ENCODE measurements around the gene ZDHHC7. TPM values are rescaled to one million over a fixed set of nuclear protein-coding genes. Genes with fewer than 3 reads are reported as not detected.
A peak's percentile ranks its signal among the peaks of the same experiment; 100 is the strongest.

The ZDHHC7 gene
- total RNA-seq, 1 experiment from 2014 or later, result 39.9 TPM

DNA sequence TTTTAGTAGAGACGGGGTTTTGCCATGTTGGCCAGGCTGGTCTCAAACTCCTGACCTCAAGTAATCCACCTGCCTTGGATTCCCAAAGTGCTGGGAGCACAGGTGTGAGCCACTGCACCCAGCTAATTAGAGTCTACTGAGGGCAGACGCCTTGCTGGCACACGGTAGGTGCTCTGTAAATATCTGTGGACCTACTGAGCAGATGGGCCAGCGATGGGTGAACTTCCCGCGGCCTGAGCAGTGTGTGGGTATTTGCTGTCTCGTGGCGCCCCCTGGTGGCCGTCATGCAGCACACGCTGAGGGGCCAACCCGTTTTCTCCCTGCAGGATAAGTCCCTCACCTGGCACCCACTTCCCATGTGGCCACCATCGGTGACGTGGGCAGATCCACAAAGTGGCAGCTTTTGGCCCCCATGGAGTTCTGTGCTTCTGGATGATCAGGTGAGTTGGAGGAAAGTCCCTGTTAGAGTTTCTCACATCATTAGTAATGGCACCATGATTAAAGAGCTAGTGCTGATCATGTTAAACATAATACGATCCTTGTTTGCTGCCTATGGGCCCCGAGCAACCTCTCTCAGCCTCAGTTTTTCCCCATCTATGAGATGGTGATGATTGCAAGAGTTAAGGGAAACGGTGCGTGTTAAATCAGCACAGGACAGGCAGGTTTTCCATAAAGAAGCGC is 40.7 kb downstream of the ZDHHC7 start:
- TF ChIP-seq, protein P1, sequence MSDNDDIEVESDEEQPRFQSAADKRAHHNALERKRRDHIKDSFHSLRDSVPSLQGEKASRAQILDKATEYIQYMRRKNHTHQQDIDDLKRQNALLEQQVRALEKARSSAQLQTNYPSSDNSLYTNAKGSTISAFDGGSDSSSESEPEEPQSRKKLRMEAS (IDR thresholded peaks at IDR 0.05), result 0 out of 2 replicates have a peak, but pooled peaks have one; percentile 32
- TF ChIP-seq, protein P2, sequence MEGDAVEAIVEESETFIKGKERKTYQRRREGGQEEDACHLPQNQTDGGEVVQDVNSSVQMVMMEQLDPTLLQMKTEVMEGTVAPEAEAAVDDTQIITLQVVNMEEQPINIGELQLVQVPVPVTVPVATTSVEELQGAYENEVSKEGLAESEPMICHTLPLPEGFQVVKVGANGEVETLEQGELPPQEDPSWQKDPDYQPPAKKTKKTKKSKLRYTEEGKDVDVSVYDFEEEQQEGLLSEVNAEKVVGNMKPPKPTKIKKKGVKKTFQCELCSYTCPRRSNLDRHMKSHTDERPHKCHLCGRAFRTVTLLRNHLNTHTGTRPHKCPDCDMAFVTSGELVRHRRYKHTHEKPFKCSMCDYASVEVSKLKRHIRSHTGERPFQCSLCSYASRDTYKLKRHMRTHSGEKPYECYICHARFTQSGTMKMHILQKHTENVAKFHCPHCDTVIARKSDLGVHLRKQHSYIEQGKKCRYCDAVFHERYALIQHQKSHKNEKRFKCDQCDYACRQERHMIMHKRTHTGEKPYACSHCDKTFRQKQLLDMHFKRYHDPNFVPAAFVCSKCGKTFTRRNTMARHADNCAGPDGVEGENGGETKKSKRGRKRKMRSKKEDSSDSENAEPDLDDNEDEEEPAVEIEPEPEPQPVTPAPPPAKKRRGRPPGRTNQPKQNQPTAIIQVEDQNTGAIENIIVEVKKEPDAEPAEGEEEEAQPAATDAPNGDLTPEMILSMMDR (IDR thresholded peaks at IDR 0.05 in 2 of 3, conservative IDR thresholded peaks at IDR 0.05 in 1 of 3; ENCODE audit: borderline replicate concordance in 1 of 3, insufficient read depth in 1 of 3, low read depth in 2 of 3, low read length in 2 of 3), result peak; percentile 95 to 99 (median 98)
- TF ChIP-seq ELF1 (IDR thresholded peaks at IDR 0.05; ENCODE audit: borderline replicate concordance, low read depth) (no peak), RAD21 (IDR thresholded peaks at IDR 0.05; ENCODE audit: low read depth) (peak; percentile 100), YY1 (IDR thresholded peaks at IDR 0.05; ENCODE audit: extremely low read depth, insufficient replicate concordance, low read depth, low read length) (peak; percentile 28)
- POLR2A ChIA-PET, result interaction anchor here (0.9 kb wide), 1 partner anchor 218 kb away, joined by 3 read pairs; no protein-coding TSS in a partner anchor
- peaks cover 0 to 16% of the 10 kb centered on the region in 2 experiments; a peak in 2 of 4 replicates for H3K4me1 ChIP-seq (ENCODE audit: control insufficient read depth in 1 of 2, insufficient read depth in 2 of 2, low read length in 2 of 2)
- DNase-seq (ENCODE audit: low read depth, low spot score), result peak; percentile 77
- H3K9me3 ChIP-seq (ENCODE audit: control insufficient read depth in 1 of 2, insufficient read depth in 1 of 2, low read depth in 1 of 2, low read length in 2 of 2), result peaks cover 0 to 6% of the 10 kb centered on the region in 2 experiments; a peak in 1 of 4 replicates
- CTCF ChIA-PET, result interaction anchor here (0.8 to 6.0 kb wide), 24 partner anchors 9 to 464 kb away, joined by 3 to 49 read pairs (median 6); partner anchors contain the start of gene KIAA0513
- RAD21 ChIA-PET (ENCODE audit: low non-redundant PET in 1 of 2, low total read pairs in 2 of 2, uncharacterized antibody in 2 of 2, unreplicated experiment in 2 of 2), result interaction anchor here (0.7 to 2.4 kb wide), 5 partner anchors 44 to 233 kb away, joined by 3 to 9 read pairs (median 4); no protein-coding TSS in a partner anchor
- no peak overlapping the region for H3K4me3 ChIP-seq (replicated peaks in 1 of 2; ENCODE audit: low read depth in 1 of 2, low read length in 2 of 2)
- H4K20me1 ChIP-seq (ENCODE audit: insufficient read depth), result no peaks in the 10 kb centered on the region
- H3K79me2 ChIP-seq (ENCODE audit: insufficient read depth, low read length), result no peaks in the 10 kb centered on the region
- H3K9me2 ChIP-seq (ENCODE audit: insufficient read depth), result no peaks in the 10 kb centered on the region
- no peak overlapping the region for H3K27ac ChIP-seq (ENCODE audit: low read depth, low read length)
- no TSS peak for BruUV-seq (replicated peaks)
- H3K9ac ChIP-seq (ENCODE audit: low read length), result no peak overlapping the region
- H3K27me3 ChIP-seq (ENCODE audit: insufficient read depth, low read length), result no peaks in the 10 kb centered on the region
- H3K4me2 ChIP-seq (ENCODE audit: low read length), result peak overlapping the region; percentile 31
- no peak overlapping the region for H2AFZ ChIP-seq (ENCODE audit: low read depth, low read length, poor library complexity, severe bottlenecking)
- peaks cover 12 to 13% of the 10 kb centered on the region in 2 experiments for H3K36me3 ChIP-seq (ENCODE audit: control insufficient read depth in 1 of 2, insufficient read depth in 2 of 2, low read length in 2 of 2)
- intact Hi-C loops (cut with micrococcal nuclease), result loop anchor here (1.0 kb wide), 6 partner anchors 45 to 459 kb away; no protein-coding TSS in a partner anchor
- ATAC-seq, result peak; percentile 99
